Measurements from ENCODE around the gene DUSP5.

DUSP5 gene

GRCh38 chr10:110547139-110547761 is 49.5 kb downstream of the DUSP5 start:
- peak; percentile 69 for DNase-seq (ENCODE audit: low spot score)

DNA sequence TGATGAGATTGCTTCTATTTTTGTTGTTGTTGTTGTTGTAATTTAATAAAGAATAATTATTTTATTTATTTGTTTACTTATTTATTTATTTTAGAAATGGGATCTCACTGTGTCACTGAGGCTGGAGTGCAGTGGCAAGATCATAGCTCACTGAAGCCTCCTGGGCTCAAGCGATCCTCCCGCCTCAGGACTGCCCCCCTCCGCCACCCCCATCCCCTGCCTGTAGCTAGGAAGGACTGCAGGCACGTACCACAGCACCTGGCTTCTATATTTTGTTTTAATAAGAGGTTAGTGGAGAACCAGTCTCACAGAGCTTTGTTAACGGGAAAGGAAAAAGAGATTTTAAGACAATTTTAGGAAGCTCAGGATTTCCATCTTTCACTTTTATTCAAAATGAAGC is 50.3 kb downstream of the DUSP5 start:
- DNase-seq (ENCODE audit: low spot score), result no peak

DNA sequence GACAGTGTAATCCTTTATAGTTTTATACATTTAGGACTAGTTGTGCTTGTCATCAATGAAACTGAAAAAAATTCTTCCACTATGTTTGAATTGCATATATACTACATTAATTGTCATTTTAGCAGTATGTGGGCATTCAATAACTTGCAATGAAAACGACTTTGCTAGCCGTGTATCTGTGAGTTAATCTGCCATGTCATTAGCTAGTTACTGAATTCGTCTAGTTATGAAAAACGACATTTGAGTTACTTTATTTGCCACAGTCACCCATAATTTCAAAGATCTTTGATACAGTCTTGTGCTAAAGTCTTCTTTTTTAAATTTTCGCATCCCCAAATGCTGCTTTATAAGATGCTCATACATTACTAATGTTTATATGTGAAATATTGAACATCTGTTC is 51.5 kb downstream of the DUSP5 start:
- DNase-seq (ENCODE audit: low spot score), result no peak

- DNase-seq (ENCODE audit: low spot score), result no peak
These were observed 56.2 kb downstream of the DUSP5 start for GRCh38 chr10:110553905-110554304.

DNA sequence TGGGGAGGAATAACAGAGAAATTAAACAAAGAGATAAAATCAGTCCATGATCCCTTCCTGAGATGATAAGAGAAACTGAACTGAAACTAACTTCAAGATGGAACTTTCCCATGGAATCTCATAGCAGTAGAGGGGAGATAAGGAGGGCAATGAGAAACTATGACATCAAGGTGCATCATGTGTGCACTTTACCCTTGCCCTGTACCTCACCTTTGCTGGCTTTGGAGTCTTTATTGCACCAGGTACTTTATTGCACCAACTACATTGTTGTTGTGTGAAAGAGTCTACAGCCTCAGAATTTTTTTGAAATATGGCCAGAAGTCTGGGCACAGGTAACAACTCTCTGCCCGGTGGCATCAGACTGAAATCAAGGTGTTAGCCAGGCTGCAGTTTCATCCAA is 58.6 kb downstream of the DUSP5 start:
- DNase-seq (ENCODE audit: low spot score), result no peak

- DNase-seq (ENCODE audit: low spot score), result peak; percentile 21
These were observed 59.4 kb downstream of the DUSP5 start for GRCh38 chr10:110556969-110557601.

- DNase-seq (ENCODE audit: low spot score), result no peak
These were observed 60.3 kb downstream of the DUSP5 start for GRCh38 chr10:110558041-110558440.

DNA sequence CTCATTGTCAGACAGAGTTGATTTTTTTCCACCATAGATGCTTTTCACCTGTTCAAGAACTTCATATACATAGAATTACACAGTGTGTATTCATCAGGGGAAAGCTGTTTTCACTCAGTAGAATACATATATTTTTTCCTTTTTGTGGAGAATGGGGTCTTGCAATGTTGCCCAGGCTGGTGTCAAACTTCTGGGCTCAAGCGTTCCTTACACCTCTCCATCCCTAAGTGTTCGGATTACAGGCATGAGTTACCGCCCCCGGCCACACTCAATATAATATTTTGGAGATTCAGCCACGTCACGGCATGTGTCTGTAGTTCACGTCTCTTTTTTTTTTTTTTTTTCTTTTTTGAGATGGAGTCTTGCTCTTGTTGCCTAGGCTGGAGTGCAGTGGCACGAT is 62.3 kb downstream of the DUSP5 start:
- DNase-seq (ENCODE audit: low spot score), result no peak

Data from SW480 (cell line).